ENCODE data around the gene RIMS1. TPM values are rescaled to one million over a fixed set of nuclear protein-coding genes. Genes with fewer than 3 reads are reported as not detected.

Gene RIMS1
- total RNA-seq, 1 experiment from 2014 or later, result 1.1 TPM

DNA sequence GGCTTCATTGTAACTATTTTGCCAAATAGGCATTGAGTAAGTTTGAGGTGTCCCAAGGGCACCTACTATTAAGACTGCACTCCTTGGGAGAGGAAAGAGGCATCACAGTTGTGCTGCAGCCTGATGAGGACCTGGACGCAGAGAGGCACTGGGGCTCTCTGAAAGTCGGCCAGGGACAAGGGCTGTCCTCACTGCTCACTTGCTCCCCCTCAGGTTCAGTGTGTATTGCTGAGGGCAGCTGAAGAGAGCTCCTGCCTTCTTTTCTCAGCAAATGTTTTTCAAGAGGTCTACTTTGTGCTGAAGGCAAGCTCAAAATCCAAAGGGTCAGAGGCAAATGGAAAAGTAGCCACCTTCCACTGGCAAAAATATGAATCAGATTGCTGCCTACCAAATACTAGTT, 331.8 kb downstream of the RIMS1 start:
- DNase-seq (ENCODE audit: low spot score), result peak; percentile 75
- no peaks in the 10 kb centered on the region for H3K9me3 Mint-ChIP-seq
- TF ChIP-seq OVOL2 (CRISPR knock-in tag; IDR thresholded peaks at IDR 0.05; ENCODE audit: borderline replicate concordance), result no peak
- no peak for TF ChIP-seq CBFB (CRISPR knock-in tag; IDR thresholded peaks at IDR 0.05; ENCODE audit: low read depth)
- TF ChIP-seq, protein P1, sequence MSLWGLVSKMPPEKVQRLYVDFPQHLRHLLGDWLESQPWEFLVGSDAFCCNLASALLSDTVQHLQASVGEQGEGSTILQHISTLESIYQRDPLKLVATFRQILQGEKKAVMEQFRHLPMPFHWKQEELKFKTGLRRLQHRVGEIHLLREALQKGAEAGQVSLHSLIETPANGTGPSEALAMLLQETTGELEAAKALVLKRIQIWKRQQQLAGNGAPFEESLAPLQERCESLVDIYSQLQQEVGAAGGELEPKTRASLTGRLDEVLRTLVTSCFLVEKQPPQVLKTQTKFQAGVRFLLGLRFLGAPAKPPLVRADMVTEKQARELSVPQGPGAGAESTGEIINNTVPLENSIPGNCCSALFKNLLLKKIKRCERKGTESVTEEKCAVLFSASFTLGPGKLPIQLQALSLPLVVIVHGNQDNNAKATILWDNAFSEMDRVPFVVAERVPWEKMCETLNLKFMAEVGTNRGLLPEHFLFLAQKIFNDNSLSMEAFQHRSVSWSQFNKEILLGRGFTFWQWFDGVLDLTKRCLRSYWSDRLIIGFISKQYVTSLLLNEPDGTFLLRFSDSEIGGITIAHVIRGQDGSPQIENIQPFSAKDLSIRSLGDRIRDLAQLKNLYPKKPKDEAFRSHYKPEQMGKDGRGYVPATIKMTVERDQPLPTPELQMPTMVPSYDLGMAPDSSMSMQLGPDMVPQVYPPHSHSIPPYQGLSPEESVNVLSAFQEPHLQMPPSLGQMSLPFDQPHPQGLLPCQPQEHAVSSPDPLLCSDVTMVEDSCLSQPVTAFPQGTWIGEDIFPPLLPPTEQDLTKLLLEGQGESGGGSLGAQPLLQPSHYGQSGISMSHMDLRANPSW (CRISPR knock-in tag; conservative IDR thresholded peaks at IDR 0.05; ENCODE audit: low read depth), result no peak
- TF ChIP-seq IRF2 (CRISPR knock-in tag; IDR thresholded peaks at IDR 0.05; ENCODE audit: borderline replicate concordance, low read depth), result no peak
- TF ChIP-seq, protein P2, sequence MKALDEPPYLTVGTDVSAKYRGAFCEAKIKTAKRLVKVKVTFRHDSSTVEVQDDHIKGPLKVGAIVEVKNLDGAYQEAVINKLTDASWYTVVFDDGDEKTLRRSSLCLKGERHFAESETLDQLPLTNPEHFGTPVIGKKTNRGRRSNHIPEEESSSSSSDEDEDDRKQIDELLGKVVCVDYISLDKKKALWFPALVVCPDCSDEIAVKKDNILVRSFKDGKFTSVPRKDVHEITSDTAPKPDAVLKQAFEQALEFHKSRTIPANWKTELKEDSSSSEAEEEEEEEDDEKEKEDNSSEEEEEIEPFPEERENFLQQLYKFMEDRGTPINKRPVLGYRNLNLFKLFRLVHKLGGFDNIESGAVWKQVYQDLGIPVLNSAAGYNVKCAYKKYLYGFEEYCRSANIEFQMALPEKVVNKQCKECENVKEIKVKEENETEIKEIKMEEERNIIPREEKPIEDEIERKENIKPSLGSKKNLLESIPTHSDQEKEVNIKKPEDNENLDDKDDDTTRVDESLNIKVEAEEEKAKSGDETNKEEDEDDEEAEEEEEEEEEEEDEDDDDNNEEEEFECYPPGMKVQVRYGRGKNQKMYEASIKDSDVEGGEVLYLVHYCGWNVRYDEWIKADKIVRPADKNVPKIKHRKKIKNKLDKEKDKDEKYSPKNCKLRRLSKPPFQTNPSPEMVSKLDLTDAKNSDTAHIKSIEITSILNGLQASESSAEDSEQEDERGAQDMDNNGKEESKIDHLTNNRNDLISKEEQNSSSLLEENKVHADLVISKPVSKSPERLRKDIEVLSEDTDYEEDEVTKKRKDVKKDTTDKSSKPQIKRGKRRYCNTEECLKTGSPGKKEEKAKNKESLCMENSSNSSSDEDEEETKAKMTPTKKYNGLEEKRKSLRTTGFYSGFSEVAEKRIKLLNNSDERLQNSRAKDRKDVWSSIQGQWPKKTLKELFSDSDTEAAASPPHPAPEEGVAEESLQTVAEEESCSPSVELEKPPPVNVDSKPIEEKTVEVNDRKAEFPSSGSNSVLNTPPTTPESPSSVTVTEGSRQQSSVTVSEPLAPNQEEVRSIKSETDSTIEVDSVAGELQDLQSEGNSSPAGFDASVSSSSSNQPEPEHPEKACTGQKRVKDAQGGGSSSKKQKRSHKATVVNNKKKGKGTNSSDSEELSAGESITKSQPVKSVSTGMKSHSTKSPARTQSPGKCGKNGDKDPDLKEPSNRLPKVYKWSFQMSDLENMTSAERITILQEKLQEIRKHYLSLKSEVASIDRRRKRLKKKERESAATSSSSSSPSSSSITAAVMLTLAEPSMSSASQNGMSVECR (CRISPR knock-in tag; IDR thresholded peaks at IDR 0.05; ENCODE audit: borderline replicate concordance), result no peak
- TF ChIP-seq ZNF671 (CRISPR knock-in tag; IDR thresholded peaks at IDR 0.05), result no peak
- TF ChIP-seq, protein P3, sequence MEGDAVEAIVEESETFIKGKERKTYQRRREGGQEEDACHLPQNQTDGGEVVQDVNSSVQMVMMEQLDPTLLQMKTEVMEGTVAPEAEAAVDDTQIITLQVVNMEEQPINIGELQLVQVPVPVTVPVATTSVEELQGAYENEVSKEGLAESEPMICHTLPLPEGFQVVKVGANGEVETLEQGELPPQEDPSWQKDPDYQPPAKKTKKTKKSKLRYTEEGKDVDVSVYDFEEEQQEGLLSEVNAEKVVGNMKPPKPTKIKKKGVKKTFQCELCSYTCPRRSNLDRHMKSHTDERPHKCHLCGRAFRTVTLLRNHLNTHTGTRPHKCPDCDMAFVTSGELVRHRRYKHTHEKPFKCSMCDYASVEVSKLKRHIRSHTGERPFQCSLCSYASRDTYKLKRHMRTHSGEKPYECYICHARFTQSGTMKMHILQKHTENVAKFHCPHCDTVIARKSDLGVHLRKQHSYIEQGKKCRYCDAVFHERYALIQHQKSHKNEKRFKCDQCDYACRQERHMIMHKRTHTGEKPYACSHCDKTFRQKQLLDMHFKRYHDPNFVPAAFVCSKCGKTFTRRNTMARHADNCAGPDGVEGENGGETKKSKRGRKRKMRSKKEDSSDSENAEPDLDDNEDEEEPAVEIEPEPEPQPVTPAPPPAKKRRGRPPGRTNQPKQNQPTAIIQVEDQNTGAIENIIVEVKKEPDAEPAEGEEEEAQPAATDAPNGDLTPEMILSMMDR (IDR thresholded peaks at IDR 0.05), result 0 out of 2 replicates have a peak, but pooled peaks have one; percentile 31
- POLR2A ChIA-PET, result no interaction called here
- peaks cover 9% of the 10 kb centered on the region for H3K4me1 Mint-ChIP-seq
- CTCF ChIA-PET, result interaction anchor here (0.5 to 1.1 kb wide), 14 partner anchors 8 to 194 kb away, joined by 3 to 6 read pairs (median 3); no protein-coding TSS in a partner anchor
- H3K4me3 Mint-ChIP-seq, result no peak overlapping the region
- no peaks in the 10 kb centered on the region for H3K27me3 Mint-ChIP-seq (ENCODE audit: low read depth)
- H3K36me3 Mint-ChIP-seq, result no peaks in the 10 kb centered on the region
- peak; percentile 100 for ATAC-seq
- H3K27ac Mint-ChIP-seq, result no peak overlapping the region

DNA sequence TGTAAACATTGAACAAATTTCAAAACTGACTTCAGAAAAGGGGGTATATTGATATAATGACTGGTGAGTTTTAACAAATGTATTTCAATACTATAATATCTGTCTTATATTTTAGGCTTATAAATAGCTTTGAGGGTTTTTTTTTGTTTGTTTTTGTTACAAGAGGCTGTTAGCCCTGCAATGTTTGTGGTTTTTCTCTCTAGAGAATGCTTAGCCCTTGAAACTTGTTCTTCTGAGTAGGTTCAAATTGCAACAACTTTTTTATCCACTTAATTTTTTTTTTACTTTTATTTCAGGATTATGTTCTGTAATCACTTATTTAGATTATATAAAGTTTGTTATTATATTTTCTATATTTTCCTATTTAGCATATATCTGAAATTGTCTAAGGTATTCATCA, 333.2 kb downstream of the RIMS1 start:
- no peak overlapping the region for H3K4me3 Mint-ChIP-seq
- H3K9me3 Mint-ChIP-seq, result no peaks in the 10 kb centered on the region
- peaks cover 9% of the 10 kb centered on the region for H3K4me1 Mint-ChIP-seq
- no peaks in the 10 kb centered on the region for H3K27me3 Mint-ChIP-seq (ENCODE audit: low read depth)
- ATAC-seq (no peak), DNase-seq (ENCODE audit: low spot score) (no peak)
- H3K36me3 Mint-ChIP-seq, result no peaks in the 10 kb centered on the region
- CTCF ChIA-PET, result no interaction called here
- H3K27ac Mint-ChIP-seq, result no peak overlapping the region
- POLR2A ChIA-PET, result no interaction called here
- TF ChIP-seq HMGA2 (CRISPR knock-in tag; IDR thresholded peaks at IDR 0.05) (no peak), ZNF423 (CRISPR knock-in tag; IDR thresholded peaks at IDR 0.05) (no peak), JAZF1 (CRISPR knock-in tag; IDR thresholded peaks at IDR 0.05) (no peak), NFATC4 (CRISPR knock-in tag; IDR thresholded peaks at IDR 0.05) (no peak), CBFB (CRISPR knock-in tag; IDR thresholded peaks at IDR 0.05; ENCODE audit: low read depth) (no peak), NR1H2 (CRISPR knock-in tag; IDR thresholded peaks at IDR 0.05) (no peak), TEAD1 (CRISPR knock-in tag; IDR thresholded peaks at IDR 0.05) (no peak), CREM (CRISPR knock-in tag; IDR thresholded peaks at IDR 0.05) (no peak), ZNF138 (CRISPR knock-in tag; conservative IDR thresholded peaks at IDR 0.05) (no peak), NFYB (CRISPR knock-in tag; conservative IDR thresholded peaks at IDR 0.05; ENCODE audit: low read depth) (no peak)
- TF ChIP-seq, protein P4, sequence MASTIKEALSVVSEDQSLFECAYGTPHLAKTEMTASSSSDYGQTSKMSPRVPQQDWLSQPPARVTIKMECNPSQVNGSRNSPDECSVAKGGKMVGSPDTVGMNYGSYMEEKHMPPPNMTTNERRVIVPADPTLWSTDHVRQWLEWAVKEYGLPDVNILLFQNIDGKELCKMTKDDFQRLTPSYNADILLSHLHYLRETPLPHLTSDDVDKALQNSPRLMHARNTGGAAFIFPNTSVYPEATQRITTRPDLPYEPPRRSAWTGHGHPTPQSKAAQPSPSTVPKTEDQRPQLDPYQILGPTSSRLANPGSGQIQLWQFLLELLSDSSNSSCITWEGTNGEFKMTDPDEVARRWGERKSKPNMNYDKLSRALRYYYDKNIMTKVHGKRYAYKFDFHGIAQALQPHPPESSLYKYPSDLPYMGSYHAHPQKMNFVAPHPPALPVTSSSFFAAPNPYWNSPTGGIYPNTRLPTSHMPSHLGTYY (CRISPR knock-in tag; IDR thresholded peaks at IDR 0.05), result no peak
- TF ChIP-seq, protein P5, sequence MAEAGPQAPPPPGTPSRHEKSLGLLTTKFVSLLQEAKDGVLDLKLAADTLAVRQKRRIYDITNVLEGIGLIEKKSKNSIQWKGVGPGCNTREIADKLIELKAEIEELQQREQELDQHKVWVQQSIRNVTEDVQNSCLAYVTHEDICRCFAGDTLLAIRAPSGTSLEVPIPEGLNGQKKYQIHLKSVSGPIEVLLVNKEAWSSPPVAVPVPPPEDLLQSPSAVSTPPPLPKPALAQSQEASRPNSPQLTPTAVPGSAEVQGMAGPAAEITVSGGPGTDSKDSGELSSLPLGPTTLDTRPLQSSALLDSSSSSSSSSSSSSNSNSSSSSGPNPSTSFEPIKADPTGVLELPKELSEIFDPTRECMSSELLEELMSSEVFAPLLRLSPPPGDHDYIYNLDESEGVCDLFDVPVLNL (CRISPR knock-in tag; IDR thresholded peaks at IDR 0.05; ENCODE audit: borderline replicate concordance, low read depth), result no peak
- TF ChIP-seq, protein P6, sequence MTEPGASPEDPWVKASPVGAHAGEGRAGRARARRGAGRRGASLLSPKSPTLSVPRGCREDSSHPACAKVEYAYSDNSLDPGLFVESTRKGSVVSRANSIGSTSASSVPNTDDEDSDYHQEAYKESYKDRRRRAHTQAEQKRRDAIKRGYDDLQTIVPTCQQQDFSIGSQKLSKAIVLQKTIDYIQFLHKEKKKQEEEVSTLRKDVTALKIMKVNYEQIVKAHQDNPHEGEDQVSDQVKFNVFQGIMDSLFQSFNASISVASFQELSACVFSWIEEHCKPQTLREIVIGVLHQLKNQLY (CRISPR knock-in tag; IDR thresholded peaks at IDR 0.05), result no peak
- TF ChIP-seq, protein P7, sequence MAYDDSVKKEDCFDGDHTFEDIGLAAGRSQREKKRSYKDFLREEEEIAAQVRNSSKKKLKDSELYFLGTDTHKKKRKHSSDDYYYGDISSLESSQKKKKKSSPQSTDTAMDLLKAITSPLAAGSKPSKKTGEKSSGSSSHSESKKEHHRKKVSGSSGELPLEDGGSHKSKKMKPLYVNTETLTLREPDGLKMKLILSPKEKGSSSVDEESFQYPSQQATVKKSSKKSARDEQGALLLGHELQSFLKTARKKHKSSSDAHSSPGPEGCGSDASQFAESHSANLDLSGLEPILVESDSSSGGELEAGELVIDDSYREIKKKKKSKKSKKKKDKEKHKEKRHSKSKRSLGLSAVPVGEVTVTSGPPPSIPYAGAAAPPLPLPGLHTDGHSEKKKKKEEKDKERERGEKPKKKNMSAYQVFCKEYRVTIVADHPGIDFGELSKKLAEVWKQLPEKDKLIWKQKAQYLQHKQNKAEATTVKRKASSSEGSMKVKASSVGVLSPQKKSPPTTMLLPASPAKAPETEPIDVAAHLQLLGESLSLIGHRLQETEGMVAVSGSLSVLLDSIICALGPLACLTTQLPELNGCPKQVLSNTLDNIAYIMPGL (CRISPR knock-in tag; IDR thresholded peaks at IDR 0.05), result no peak
- TF ChIP-seq, protein P8, sequence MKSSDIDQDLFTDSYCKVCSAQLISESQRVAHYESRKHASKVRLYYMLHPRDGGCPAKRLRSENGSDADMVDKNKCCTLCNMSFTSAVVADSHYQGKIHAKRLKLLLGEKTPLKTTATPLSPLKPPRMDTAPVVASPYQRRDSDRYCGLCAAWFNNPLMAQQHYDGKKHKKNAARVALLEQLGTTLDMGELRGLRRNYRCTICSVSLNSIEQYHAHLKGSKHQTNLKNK (CRISPR knock-in tag; IDR thresholded peaks at IDR 0.05), result no peak

Measured in WTC11 (cell line).